ENCODE data around the gene ARID4B. TPM values are rescaled to one million over a fixed set of nuclear protein-coding genes. Genes with fewer than 3 reads are reported as not detected.
"Not testable (repeated sequence)": the region's sequence is repeated elsewhere in the genome, so short reads cannot be mapped to it uniquely, and the experiment has no call there.

ARID4B gene, protein sequence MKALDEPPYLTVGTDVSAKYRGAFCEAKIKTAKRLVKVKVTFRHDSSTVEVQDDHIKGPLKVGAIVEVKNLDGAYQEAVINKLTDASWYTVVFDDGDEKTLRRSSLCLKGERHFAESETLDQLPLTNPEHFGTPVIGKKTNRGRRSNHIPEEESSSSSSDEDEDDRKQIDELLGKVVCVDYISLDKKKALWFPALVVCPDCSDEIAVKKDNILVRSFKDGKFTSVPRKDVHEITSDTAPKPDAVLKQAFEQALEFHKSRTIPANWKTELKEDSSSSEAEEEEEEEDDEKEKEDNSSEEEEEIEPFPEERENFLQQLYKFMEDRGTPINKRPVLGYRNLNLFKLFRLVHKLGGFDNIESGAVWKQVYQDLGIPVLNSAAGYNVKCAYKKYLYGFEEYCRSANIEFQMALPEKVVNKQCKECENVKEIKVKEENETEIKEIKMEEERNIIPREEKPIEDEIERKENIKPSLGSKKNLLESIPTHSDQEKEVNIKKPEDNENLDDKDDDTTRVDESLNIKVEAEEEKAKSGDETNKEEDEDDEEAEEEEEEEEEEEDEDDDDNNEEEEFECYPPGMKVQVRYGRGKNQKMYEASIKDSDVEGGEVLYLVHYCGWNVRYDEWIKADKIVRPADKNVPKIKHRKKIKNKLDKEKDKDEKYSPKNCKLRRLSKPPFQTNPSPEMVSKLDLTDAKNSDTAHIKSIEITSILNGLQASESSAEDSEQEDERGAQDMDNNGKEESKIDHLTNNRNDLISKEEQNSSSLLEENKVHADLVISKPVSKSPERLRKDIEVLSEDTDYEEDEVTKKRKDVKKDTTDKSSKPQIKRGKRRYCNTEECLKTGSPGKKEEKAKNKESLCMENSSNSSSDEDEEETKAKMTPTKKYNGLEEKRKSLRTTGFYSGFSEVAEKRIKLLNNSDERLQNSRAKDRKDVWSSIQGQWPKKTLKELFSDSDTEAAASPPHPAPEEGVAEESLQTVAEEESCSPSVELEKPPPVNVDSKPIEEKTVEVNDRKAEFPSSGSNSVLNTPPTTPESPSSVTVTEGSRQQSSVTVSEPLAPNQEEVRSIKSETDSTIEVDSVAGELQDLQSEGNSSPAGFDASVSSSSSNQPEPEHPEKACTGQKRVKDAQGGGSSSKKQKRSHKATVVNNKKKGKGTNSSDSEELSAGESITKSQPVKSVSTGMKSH (N-terminal part only)
- total RNA-seq: 39.9 TPM

DNA sequence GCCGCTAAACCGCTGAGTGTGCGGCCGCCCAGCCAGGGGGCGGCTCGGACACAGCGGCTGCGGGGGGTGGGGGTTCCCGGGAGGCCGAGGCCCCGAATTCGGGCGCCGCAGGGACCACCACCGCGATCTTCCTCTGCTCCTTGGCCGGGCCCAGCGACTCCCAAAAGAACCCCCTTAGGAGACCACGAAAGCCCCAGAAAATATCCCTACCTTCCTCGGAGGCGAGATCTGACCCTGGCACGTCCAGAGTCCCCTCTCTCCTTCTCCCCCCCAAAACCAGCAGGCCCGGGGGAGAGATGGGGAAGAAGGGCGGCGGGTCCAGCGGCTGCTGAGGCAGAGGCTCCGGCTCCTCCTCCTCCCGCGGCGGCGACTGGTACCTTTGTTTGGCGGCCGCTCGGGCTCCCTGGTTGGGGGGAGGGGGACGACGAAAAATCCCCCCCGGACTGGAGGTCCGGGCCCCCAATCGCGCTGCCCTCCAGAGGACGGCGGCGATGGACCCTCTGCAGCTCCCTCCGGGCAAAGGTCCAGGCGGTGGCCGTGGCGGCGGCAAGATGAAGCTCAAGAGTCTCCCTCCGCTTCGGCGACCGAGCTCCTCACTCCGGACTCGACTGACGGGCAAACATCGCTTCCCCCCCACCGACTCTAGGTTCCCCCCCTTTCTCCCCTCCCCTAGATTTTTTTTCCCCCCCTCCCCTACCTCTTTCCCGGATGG, at the start of gene ARID4B:
Gene ARID4B, minus strand, starts transcription at position 621 of the 712 bp plus-strand sequence. CDS start 1,260 bp downstream, outside the sequence.
- no peak for DNase-seq (ENCODE audit: low spot score)

DNA sequence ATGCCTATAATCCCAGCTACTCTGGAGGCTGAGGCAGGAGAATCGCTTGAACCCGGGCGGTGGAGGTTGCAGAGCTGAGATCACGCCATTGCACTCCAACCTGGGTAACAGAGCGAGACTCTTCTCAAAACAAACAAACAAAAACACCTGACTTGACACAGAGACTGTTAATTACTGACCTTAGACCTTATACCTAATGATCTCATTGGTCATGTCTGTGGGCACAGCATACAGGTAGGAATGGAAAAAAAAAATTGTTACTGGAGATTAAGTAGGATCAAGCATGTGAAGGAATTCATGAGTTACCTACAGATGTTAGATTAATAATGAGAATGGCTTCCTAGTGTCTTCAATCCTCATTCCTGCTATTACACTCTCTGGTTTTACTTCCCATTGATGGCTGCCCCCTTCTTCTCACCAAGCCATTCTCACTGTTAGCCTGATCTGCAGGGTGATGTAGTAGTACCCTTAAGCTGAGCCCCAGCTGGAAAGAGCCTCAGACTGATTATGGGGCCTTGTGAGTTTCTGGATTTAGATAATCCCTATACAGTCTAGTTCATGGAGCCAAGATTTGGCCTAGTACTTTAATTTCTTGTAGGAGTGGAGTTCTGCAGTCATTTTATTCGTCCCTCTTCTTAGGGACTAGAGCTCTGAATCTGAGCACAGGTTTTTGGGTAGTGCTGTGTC, 48.1 kb upstream of the ARID4B start:
- DNase-seq (ENCODE audit: low spot score): no peak

DNA sequence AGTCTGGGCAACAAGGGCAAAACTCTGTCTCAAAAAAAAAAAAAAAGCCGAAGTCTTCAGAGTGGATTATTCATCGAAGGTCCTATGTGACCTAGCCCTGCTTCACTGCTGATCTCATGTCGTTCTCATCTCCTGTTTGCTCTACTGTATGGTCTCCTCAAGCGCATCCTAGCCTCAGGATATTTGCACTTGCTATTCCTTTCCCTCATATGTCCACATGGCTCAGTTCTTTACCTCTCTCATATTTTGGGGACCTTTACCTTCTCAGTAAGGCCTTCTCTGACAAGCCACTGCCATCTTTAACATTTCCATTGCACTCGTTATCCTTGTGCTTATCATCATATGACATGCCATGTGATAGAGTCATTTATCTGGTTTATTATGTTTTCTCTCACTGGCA, 41.8 kb upstream of the ARID4B start:
- DNase-seq (ENCODE audit: low spot score): no peak

DNA sequence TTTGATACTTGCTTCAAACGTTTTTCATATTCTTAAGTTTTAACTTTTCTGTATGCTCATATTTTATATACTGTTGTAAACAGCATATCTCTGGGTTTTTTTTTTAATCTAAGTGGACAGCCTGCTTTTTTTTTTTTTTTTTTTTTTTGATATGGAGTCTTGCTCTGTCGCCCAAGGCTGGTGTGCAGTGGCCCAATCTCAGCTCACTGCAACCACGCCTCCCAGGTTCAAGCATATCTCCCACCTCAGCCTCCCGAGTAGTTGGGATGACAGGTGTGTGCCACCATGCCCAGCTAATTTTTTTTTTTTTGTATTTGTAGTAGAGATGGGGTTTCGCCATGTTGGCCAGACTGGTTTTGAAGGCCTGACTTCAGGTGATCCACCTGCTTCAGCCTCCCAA, 40.4 kb upstream of the ARID4B start:
- no peak for DNase-seq (ENCODE audit: low spot score)

DNA sequence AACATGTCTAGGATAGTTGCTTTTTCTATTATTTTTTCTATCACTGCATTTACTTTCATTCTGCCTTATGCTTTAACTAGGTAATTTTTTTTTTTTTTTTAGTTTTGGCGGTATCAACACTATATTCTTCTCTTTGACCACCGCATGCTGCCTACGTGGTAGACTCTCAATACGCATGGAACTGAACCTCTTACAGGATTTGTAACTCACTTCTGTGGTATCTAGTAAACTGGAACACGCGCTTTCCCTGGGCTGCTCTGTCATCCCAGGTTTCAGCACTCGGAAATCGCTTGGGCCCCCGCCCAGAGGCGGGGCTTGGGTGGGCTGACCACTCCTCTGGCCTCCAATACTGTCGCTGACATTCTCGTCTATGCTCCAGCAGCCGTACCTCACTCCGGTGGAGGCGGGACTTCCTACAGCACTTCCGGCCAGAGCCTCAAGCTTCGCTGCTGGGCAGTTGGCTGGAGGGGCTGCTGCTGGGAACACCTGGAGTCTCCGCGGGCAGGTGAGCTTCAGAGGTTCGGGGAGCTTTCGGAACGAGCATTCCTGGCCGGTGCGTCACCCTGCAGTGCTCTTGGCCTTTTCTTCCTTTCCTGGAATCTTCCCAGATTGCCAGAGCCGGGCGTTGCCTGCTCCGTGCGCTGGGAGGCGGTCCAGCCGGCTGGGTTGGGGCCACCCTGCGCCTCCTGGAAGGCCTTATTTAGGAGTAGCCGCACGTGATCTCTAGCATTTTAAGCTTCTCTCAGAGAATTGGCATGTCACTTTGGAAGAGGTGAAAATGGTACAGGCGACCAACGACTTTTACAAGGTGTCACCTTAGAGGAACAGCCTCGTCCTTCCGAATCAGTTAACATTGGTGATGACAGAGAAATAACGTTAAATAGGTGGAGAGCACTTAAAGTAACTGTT, 39.3 kb upstream of the ARID4B start, which contains the start of gene TBCE:
Gene TBCE, plus strand, starts transcription at position 428 of the 909 bp plus-strand sequence. CDS start 12,623 bp downstream, outside the sequence.
- DNase-seq (ENCODE audit: low spot score): peak; percentile 95

DNA sequence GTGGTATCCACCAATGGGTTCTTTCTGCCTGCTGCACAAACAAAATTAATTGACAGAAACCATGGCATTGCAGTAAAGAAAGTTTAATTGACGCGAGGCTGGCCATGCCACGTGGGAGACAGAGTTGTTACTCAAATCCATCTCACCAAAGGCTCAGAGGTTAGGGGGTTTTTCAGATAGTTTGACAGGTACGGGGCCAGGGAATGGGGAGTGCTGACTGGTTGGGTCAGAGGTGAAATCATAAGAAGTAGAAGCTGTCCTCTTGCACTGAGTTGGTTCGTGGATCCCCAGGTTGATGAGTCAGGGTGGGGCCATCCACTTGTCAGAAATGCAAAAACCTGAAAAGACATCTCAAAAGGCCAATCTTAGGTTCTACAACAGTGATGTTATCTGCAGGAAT, 38.3 kb upstream of the ARID4B start:
- DNase-seq (ENCODE audit: low spot score): no peak

GRCh38 chr1:235364189-235364588, 36.2 kb upstream of the ARID4B start:
- not testable (repeated sequence) for DNase-seq (ENCODE audit: low spot score)

- no peak for DNase-seq (ENCODE audit: low spot score)
These were observed 30.9 kb upstream of the ARID4B start for GRCh38 chr1:235358899-235359298.

DNA sequence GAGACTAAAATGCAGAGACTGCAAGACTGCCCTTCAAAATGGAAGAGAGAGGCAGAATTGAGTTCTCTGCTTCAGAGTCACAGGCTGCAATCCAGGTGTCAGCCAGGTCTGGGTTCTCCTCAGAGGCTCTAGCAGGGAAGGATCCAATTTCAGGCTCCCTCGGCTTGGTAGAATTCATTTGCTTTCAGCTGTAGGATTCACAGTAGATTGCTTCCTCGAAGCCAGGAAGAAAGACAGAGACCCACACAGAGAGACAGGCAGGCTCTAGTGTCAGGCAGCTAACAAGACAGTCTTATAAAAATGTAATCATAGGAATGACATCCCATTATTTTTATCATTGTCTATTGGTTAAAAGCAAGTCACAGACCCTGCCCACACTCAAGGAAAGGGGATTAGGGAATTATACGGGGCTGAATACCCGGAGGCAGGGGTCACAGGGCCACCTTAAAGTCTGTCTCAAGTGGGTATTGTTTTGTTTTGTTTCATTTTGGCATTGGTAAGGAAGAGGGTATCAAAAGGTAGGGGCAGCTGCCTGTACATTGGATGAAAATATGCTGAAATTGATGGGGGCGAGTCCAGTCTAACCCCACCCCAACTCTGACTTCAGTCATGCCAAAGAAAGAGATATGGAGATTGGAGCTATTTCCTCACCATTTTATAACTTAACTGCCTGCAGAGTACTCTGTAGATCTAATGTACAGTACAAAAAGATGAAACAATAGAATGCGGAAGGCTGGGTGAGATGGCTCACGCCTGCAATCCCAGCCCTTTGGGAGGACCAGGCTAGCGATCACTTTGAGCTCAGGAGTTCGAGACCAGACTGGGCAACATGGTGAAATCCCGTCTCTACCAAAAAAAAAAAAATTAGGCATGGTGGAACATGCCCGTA, 29.8 kb upstream of the ARID4B start:
- no peak for DNase-seq (ENCODE audit: low spot score)

DNA sequence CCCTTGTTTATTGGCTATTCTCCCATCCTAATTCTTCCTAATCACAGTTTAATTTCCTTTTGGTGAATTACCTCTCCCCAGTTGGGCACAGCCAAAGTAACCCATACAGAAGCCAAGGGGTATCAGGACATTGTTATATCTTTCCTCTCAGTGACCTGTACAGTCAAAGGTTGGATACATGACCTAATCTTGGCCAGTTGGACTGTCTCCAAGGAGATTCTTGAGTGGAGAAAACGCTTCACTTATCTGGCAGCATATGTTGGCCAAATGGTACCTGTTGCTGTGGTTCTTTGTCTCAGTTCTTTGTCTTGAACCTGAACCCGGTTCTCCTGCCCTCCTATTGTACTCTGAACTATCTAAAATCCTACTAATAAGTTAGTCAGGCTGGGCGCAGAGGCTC, 23.9 kb upstream of the ARID4B start:
- no peak for DNase-seq (ENCODE audit: low spot score)

- DNase-seq (ENCODE audit: low spot score): no peak
These were observed 23.5 kb upstream of the ARID4B start for GRCh38 chr1:235351441-235351840.

DNA sequence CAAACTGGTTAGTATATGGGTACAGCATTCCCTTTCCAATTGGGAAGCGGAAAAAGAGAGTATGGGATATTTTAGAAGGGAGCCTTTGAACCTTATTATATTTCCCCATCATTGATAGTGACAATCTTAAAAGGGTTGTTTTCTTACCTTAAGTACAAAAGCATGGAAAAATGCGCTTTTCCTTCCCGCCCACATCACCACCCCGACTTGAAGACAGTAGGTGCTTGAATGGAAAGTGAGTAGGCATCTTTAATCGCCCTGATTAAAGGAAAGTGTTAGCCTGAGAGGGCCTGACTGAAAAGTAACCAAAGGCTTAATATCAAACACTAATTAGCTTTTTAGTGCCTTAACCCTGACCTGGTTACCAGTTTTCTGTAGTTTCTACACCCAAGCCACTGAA, 15.7 kb upstream of the ARID4B start:
- no peak for DNase-seq (ENCODE audit: low spot score)

DNA sequence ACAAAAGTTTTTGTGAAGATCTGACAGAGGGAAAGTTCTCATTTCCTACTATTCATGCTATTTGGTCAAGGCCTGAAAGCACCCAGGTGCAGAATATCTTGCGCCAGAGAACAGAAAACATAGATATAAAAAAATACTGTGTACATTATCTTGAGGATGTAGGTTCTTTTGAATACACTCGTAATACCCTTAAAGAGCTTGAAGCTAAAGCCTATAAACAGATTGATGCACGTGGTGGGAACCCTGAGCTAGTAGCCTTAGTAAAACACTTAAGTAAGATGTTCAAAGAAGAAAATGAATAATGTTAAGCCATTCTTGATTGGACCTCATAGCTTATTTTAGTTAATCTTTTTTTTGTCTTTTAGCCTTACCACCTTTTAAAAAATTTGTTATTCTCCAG, 14.5 kb upstream of the ARID4B start:
- DNase-seq (ENCODE audit: low spot score): no peak

DNA sequence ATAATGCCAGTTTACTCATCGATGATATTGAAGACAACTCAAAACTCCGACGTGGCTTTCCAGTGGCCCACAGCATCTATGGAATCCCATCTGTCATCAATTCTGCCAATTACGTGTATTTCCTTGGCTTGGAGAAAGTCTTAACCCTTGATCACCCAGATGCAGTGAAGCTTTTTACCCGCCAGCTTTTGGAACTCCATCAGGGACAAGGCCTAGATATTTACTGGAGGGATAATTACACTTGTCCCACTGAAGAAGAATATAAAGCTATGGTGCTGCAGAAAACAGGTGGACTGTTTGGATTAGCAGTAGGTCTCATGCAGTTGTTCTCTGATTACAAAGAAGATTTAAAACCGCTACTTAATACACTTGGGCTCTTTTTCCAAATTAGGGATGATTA, 14.1 kb upstream of the ARID4B start:
- DNase-seq (ENCODE audit: low spot score): no peak

DNA sequence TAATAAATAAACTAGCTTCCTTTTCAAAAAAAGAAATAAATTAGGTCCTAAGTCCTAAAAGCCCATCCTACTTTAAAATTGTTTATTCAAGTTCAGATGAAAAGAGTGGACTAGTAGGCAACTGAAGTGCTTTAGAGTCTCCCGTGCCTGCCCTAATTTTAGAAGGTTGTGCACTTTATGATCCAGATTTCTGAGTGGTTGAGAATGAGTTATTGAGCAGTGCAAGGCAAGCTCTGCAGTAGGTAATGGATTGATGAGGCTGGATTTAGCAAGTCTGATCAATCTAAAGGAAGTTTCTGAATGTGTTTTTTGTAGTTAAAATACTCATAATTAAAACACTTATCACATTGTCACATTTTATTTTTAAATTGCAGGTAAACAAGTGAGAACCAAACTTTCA, 13.4 kb upstream of the ARID4B start:
- no peak for DNase-seq (ENCODE audit: low spot score)

- no peak for DNase-seq (ENCODE audit: low spot score)
These were observed 11.8 kb upstream of the ARID4B start for GRCh38 chr1:235339746-235340145.

DNA sequence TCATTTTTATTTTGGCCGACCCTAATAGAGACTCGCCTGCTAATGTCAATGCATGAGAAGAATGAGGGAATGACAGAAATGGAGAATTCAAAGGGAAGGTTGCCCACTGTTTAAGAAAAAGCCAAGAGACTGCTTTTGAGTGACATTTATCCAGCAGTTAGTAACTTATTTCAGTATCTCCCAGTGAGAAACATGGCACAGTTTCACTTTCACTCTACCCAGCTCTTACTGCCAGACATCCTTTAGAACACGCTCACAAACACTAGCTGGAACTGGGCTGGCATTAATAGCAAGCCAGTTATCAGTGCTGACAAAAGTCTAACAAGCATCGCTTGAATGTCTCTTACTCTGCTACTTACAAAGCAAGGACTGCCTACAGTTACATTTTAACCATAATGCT, 8.9 kb upstream of the ARID4B start:
- DNase-seq (ENCODE audit: low spot score): no peak

DNA sequence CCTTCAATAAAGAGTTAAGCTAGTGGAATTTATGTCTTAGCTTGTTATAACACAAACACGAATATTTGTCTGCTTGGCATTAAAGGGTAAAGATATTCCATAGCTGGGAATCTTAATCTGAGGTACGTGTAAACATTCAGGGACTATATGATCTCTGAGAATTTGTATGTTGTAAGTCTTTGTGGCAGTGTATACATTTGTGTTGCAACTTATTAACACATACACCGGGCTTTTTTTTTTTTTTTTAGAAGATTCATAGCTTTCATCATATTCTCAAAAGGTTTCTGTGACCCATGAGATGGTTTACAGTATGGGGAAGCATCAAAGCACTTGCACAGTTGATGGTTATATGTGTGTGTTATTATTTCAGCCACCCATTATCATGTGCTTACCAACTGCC, 3.4 kb upstream of the ARID4B start:
- no peak for DNase-seq (ENCODE audit: low spot score)

GRCh38 chr1:235330918-235331285, 2.9 kb upstream of the ARID4B start:
- DNase-seq (ENCODE audit: low spot score): no peak

Measured in mucosa of gallbladder (tissue), 1 donor.